ENCODE results near the gene GDNF.

Gene GDNF

GRCh38 chr5:37839407-37840052 lies at the start of gene GDNF:
GDNF (minus strand) TSS chr5:37840041; CDS start chr5:37834796, 5,245 bp downstream.
- no peak for DNase-seq (ENCODE audit: extremely low read depth, low read depth)
- no peak for TF ChIP-seq CTCF (IDR thresholded peaks at IDR 0.05; ENCODE audit: low read depth, low read length)

- no peak for TF ChIP-seq CTCF (IDR thresholded peaks at IDR 0.05; ENCODE audit: low read depth, low read length)
These were observed 48.6 kb upstream of the GDNF start for GRCh38 chr5:37888476-37888875.

GRCh38 chr5:37886242-37886905 lies 46.5 kb upstream of the GDNF start:
- TF ChIP-seq CTCF (IDR thresholded peaks at IDR 0.05; ENCODE audit: low read depth, low read length), result no peak
- DNase-seq (ENCODE audit: extremely low read depth, low read depth), result no peak

More at GRCh38 chr5:37888476-37888875, 48.6 kb upstream of the GDNF start:
- no peak for DNase-seq (ENCODE audit: extremely low read depth, low read depth)

- DNase-seq (ENCODE audit: extremely low read depth, low read depth), result no peak
- TF ChIP-seq CTCF (IDR thresholded peaks at IDR 0.05; ENCODE audit: low read depth, low read length), result no peak
These were observed 42.8 kb upstream of the GDNF start for GRCh38 chr5:37882636-37883035.

- DNase-seq (ENCODE audit: extremely low read depth, low read depth), result no peak
- TF ChIP-seq CTCF (IDR thresholded peaks at IDR 0.05; ENCODE audit: low read depth, low read length), result no peak
These were observed 41.5 kb upstream of the GDNF start for GRCh38 chr5:37881359-37881758.

GRCh38 chr5:37876943-37877342 lies 37.1 kb upstream of the GDNF start:
- no peak for TF ChIP-seq CTCF (IDR thresholded peaks at IDR 0.05; ENCODE audit: low read depth, low read length)
- no peak for DNase-seq (ENCODE audit: extremely low read depth, low read depth)

- no peak for TF ChIP-seq CTCF (IDR thresholded peaks at IDR 0.05; ENCODE audit: low read depth, low read length)
- no peak for DNase-seq (ENCODE audit: extremely low read depth, low read depth)
These were observed 36.4 kb upstream of the GDNF start for GRCh38 chr5:37876245-37876644.

Measured in AG09319 (cell line).